ENCODE results near the gene DNAH6.
"Not testable (repeated sequence)": the region's sequence is repeated elsewhere in the genome, so short reads cannot be mapped to it uniquely, and the experiment has no call there.

DNAH6 gene

GRCh38 chr2:84515788-84516187 is 510 bp upstream of the DNAH6 start:
- no peak for DNase-seq

- DNase-seq: no peak
These were observed 3.1 kb downstream of the DNAH6 start for GRCh38 chr2:84519332-84519957.

- DNase-seq: peak; percentile 2
These were observed 10.3 kb downstream of the DNAH6 start for GRCh38 chr2:84526562-84526961.

GRCh38 chr2:84527137-84528129 is 11.1 kb downstream of the DNAH6 start:
- no peak for DNase-seq

GRCh38 chr2:84532291-84532690 is 16.0 kb downstream of the DNAH6 start:
- no peak for DNase-seq

GRCh38 chr2:84534225-84534624 is 17.9 kb downstream of the DNAH6 start:
- no peak for DNase-seq

GRCh38 chr2:84537251-84537650 is 21.0 kb downstream of the DNAH6 start:
- peak; percentile 8 for DNase-seq

- DNase-seq: no peak
These were observed 23.4 kb downstream of the DNAH6 start for GRCh38 chr2:84539729-84540128.

GRCh38 chr2:84545005-84545404 is 28.7 kb downstream of the DNAH6 start:
- no peak for DNase-seq

GRCh38 chr2:84546551-84546950 is 30.3 kb downstream of the DNAH6 start:
- DNase-seq: no peak

- no peak for DNase-seq
These were observed 32.0 kb downstream of the DNAH6 start for GRCh38 chr2:84548303-84548702.

- DNase-seq: no peak
These were observed 34.6 kb downstream of the DNAH6 start for GRCh38 chr2:84550916-84551315.

GRCh38 chr2:84551526-84551925 is 35.2 kb downstream of the DNAH6 start:
- DNase-seq: not testable (repeated sequence)

- DNase-seq: no peak
These were observed 39.9 kb downstream of the DNAH6 start for GRCh38 chr2:84556190-84556589.

GRCh38 chr2:84559838-84560237 is 43.5 kb downstream of the DNAH6 start:
- DNase-seq: no peak

- no peak for DNase-seq
These were observed 63.4 kb downstream of the DNAH6 start for GRCh38 chr2:84579661-84580060.

- DNase-seq: no peak
These were observed 87.6 kb downstream of the DNAH6 start for GRCh38 chr2:84603911-84604310.

- DNase-seq: no peak
These were observed 96.8 kb downstream of the DNAH6 start for GRCh38 chr2:84613082-84613481.

- DNase-seq: no peak
These were observed 103.6 kb downstream of the DNAH6 start for GRCh38 chr2:84619794-84620371.

GRCh38 chr2:84628486-84628885 is 112.2 kb downstream of the DNAH6 start:
- DNase-seq: no peak

GRCh38 chr2:84629550-84629949 is 113.3 kb downstream of the DNAH6 start:
- no peak for DNase-seq

- DNase-seq: peak; percentile 58
These were observed 114.7 kb downstream of the DNAH6 start for GRCh38 chr2:84631047-84631446.

GRCh38 chr2:84631985-84632384 is 115.7 kb downstream of the DNAH6 start:
- DNase-seq: no peak
